Measurements from ENCODE around the gene NECTIN1. TPM values are rescaled to one million over a fixed set of nuclear protein-coding genes. Genes with fewer than 3 reads are reported as not detected.
A peak's percentile ranks its signal among the peaks of the same experiment; 100 is the strongest.

Gene NECTIN1
- total RNA-seq, 2 donors from 2014 or later = 29.3 to 45.3 TPM

DNA sequence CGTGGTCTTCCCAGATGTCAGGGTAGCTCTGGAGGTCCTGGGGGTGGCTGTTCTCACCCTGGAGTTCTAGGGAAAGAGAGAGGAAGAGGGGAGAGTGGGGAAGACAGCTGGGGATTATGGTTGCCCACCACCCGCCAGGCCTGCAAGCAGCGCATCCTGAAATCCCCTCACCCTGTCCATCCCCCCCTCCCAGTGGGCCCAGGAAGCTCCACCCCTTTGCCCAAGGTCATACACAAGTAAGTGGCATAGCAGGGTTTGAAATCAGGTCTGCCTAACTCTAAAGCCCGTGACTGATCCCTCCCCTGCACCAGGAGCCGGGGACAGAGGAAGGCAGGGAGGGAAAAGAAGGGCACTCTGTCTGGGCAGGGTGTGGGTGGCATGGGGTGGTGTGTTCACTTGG, 105.3 kb downstream of the NECTIN1 start:
- H3K9me3 Mint-ChIP-seq = no peaks in the 10 kb centered on the region
- H3K27ac Mint-ChIP-seq = no peak overlapping the region
- Histone ChIP-seq H3K36me3 (ENCODE audit: control insufficient read depth, insufficient read depth, low read length) (no peaks in the 10 kb centered on the region), H3K9me3 (ENCODE audit: control insufficient read depth, low read length) (no peaks in the 10 kb centered on the region), H3K4me1 (ENCODE audit: control insufficient read depth, insufficient read depth, low read length) (peaks cover 12% of the 10 kb centered on the region), H3K27me3 (ENCODE audit: control insufficient read depth, insufficient read depth, low read length, poor library complexity, severe bottlenecking) (no peaks in the 10 kb centered on the region), H3K9ac (ENCODE audit: extremely low read depth, low read length, poor library complexity, severe bottlenecking) (no peak overlapping the region), H3K27ac (ENCODE audit: low read depth, low read length) (no peak overlapping the region), H3K4me3 (ENCODE audit: low read length) (no peak overlapping the region)
- 70% methylated on average over 3 of the region's 5 CpGs; no CpG with 5 or more reads in 1 of the 2 experiments for WGBS, 2 experiments (ENCODE audit: insufficient coverage in 1 of 2, insufficient read length in 1 of 2)
- TF ChIP-seq, protein P1, sequence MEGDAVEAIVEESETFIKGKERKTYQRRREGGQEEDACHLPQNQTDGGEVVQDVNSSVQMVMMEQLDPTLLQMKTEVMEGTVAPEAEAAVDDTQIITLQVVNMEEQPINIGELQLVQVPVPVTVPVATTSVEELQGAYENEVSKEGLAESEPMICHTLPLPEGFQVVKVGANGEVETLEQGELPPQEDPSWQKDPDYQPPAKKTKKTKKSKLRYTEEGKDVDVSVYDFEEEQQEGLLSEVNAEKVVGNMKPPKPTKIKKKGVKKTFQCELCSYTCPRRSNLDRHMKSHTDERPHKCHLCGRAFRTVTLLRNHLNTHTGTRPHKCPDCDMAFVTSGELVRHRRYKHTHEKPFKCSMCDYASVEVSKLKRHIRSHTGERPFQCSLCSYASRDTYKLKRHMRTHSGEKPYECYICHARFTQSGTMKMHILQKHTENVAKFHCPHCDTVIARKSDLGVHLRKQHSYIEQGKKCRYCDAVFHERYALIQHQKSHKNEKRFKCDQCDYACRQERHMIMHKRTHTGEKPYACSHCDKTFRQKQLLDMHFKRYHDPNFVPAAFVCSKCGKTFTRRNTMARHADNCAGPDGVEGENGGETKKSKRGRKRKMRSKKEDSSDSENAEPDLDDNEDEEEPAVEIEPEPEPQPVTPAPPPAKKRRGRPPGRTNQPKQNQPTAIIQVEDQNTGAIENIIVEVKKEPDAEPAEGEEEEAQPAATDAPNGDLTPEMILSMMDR (conservative IDR thresholded peaks at IDR 0.05) = no peak
- H3K36me3 Mint-ChIP-seq (ENCODE audit: low read depth) = no peaks in the 10 kb centered on the region
- peaks cover 6% of the 10 kb centered on the region for H3K27me3 Mint-ChIP-seq (ENCODE audit: insufficient read depth)
- no peak for DNase-seq
- H3K4me3 Mint-ChIP-seq = no peak overlapping the region
- peaks cover 33% of the 10 kb centered on the region for H3K4me1 Mint-ChIP-seq

GRCh38 chr11:119622454-119623143, 106.4 kb downstream of the NECTIN1 start:
- H3K36me3 Mint-ChIP-seq (ENCODE audit: low read depth) = no peaks in the 10 kb centered on the region
- H3K4me3 ChIP-seq (ENCODE audit: low read length) = no peak overlapping the region

DNA sequence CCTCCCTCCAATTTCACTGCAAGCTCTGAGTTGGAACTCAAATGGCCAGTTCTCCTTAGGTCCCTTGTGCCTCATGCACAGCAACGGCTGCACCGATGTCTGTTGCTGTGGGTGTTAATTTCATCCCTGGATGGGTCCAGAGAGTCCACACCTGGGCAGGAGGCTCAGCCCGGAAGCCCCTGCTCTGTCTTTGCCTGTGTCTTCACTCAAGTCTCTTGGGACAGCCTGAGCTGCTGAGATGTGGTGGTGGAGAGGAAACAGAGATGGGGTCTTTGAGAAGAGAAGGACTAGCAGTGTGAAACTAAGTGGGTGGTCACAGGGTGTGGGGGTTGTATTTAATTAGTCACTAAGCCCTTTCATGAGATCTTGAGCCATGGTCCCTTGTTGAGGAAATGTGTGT, 109.3 kb downstream of the NECTIN1 start:
- no peak overlapping the region for H3K4me3 Mint-ChIP-seq
- Histone ChIP-seq H3K27me3 (ENCODE audit: control insufficient read depth, insufficient read depth, low read length, poor library complexity, severe bottlenecking) (no peaks in the 10 kb centered on the region), H3K36me3 (ENCODE audit: control insufficient read depth, insufficient read depth, low read length) (no peaks in the 10 kb centered on the region), H3K9me3 (ENCODE audit: control insufficient read depth, low read length) (no peaks in the 10 kb centered on the region), H3K4me3 (ENCODE audit: low read length) (no peak overlapping the region), H3K27ac (ENCODE audit: low read depth, low read length) (no peak overlapping the region), H3K9ac (ENCODE audit: extremely low read depth, low read length, poor library complexity, severe bottlenecking) (no peak overlapping the region), H3K4me1 (ENCODE audit: control insufficient read depth, insufficient read depth, low read length) (peaks cover 30% of the 10 kb centered on the region)
- H3K27ac Mint-ChIP-seq = no peak overlapping the region
- whole genome bisulfite sequencing, 2 experiments (ENCODE audit: insufficient coverage in 1 of 2, insufficient read length in 1 of 2) = 89% methylated on average over 3 of the region's 3 CpGs; no CpG with 5 or more reads in 1 of the 2 experiments
- TF ChIP-seq, protein P1 (conservative IDR thresholded peaks at IDR 0.05) = no peak
- no peaks in the 10 kb centered on the region for H3K27me3 Mint-ChIP-seq (ENCODE audit: insufficient read depth)
- peaks cover 45% of the 10 kb centered on the region for H3K4me1 Mint-ChIP-seq
- no peaks in the 10 kb centered on the region for H3K36me3 Mint-ChIP-seq (ENCODE audit: low read depth)
- H3K9me3 Mint-ChIP-seq = no peaks in the 10 kb centered on the region
- DNase-seq = no peak

More at GRCh38 chr11:119622454-119623143, 106.4 kb downstream of the NECTIN1 start:
- peaks cover under 1% of the 10 kb centered on the region for H3K27me3 Mint-ChIP-seq (ENCODE audit: insufficient read depth)
- 90 to 94% methylated on average over 10 to 17 of the region's 17 CpGs for WGBS, 2 experiments (ENCODE audit: insufficient coverage in 1 of 2, insufficient read length in 1 of 2)
- no peak overlapping the region for H3K27ac Mint-ChIP-seq
- no peaks in the 10 kb centered on the region for H3K27me3 ChIP-seq (ENCODE audit: control insufficient read depth, insufficient read depth, low read length, poor library complexity, severe bottlenecking)
- DNase-seq = no peak
- H3K9ac ChIP-seq (ENCODE audit: extremely low read depth, low read length, poor library complexity, severe bottlenecking) = no peak overlapping the region
- no peak overlapping the region for H3K4me3 Mint-ChIP-seq
- no peaks in the 10 kb centered on the region for H3K36me3 ChIP-seq (ENCODE audit: control insufficient read depth, insufficient read depth, low read length)
- H3K4me1 Mint-ChIP-seq = peaks cover 40% of the 10 kb centered on the region
- H3K4me1 ChIP-seq (ENCODE audit: control insufficient read depth, insufficient read depth, low read length) = peaks cover 20% of the 10 kb centered on the region
- H3K27ac ChIP-seq (ENCODE audit: low read depth, low read length) = no peak overlapping the region
- TF ChIP-seq, protein P1 (conservative IDR thresholded peaks at IDR 0.05) = peak; percentile 38
- no peaks in the 10 kb centered on the region for H3K9me3 ChIP-seq (ENCODE audit: control insufficient read depth, low read length)
- no peaks in the 10 kb centered on the region for H3K9me3 Mint-ChIP-seq

Data from endodermal cell (in vitro differentiated cells).